Neural cell (in vitro differentiated cells): ENCODE data around the gene RABEP2. TPM values are rescaled to one million over a fixed set of nuclear protein-coding genes. Genes with fewer than 3 reads are reported as not detected.

Experiments used
- H2AFZ ChIP-seq: fragments of 200-600, 300-800 bp; sonication (generic), shearing (Covaris generic); 2 replicates; pipeline ENCODE4 v1.6.0; 2014; ENCODE audit warnings: low read depth, mild to moderate bottlenecking, antibody characterized with exemption, low read length, moderate library complexity
- H3F3A ChIP-seq: fragments of 200-600 bp; shearing (Covaris generic); 2 replicates; pipeline ENCODE4 v1.6.1; 2016; ENCODE audit warnings: mild to moderate bottlenecking, moderate library complexity, mixed read lengths, antibody characterized with exemption, low read length; ENCODE audit not compliant: insufficient read depth, poor library complexity, severe bottlenecking
- H3K27ac ChIP-seq: fragments of 200-600, 300-800 bp; sonication (generic), shearing (Covaris generic); 2 replicates; pipeline ENCODE4 v1.5.1; 2014; ENCODE audit warnings: mild to moderate bottlenecking, low read length, moderate library complexity
- H3K27me3 ChIP-seq: fragments of 300-800, 200-600 bp; sonication (generic), shearing (Covaris generic); 2 replicates; pipeline ENCODE4 v1.6.0; 2014; ENCODE audit warnings: mild to moderate bottlenecking, low read depth, low read length, moderate library complexity; ENCODE audit not compliant: insufficient read depth
- H3K36me3 ChIP-seq: fragments of 300-800, 200-600 bp; sonication (generic), shearing (Covaris generic); 2 replicates; pipeline ENCODE4 v1.5.1; 2014; ENCODE audit warnings: mild to moderate bottlenecking, antibody characterized with exemption, low read length, moderate library complexity; ENCODE audit not compliant: insufficient read depth
- H3K4me2 ChIP-seq: fragments of 300-800, 200-600 bp; sonication (generic), shearing (Covaris generic); 2 replicates; pipeline ENCODE4 v1.6.0; 2014; ENCODE audit warnings: mild to moderate bottlenecking, low read length
- H3K4me3 ChIP-seq: fragments of 300-800, 200-600 bp; sonication (generic), shearing (Covaris generic); 2 replicates; pipeline ENCODE4 v1.5.1; 2014; ENCODE audit warnings: mild to moderate bottlenecking, low read length, moderate library complexity
- H3K79me2 ChIP-seq: fragments of 200-600 bp; shearing (Covaris generic); replicated peaks from 2 replicates; pipeline ENCODE4 v1.6.0; 2014; ENCODE audit warnings: mild to moderate bottlenecking, low read length, moderate library complexity; ENCODE audit not compliant: insufficient read depth
- H3K9ac ChIP-seq: fragments of 300-800, 200-600 bp; sonication (generic), shearing (Covaris generic); 2 replicates; pipeline ENCODE4 v1.6.1; 2016; ENCODE audit warnings: mild to moderate bottlenecking, low read length, mixed read lengths
- H3K9me2 ChIP-seq: fragments of 200-600 bp; shearing (Covaris generic); 2 replicates; pipeline ENCODE4 v1.6.1; 2016; ENCODE audit warnings: mild to moderate bottlenecking, low read length, mixed read lengths; ENCODE audit not compliant: insufficient read depth
- H3K9me3 ChIP-seq: fragments of 200-600, 300-800 bp; sonication (generic), shearing (Covaris generic); 2 replicates; pipeline ENCODE4 v1.6.1; 2016; ENCODE audit warnings: mild to moderate bottlenecking, mixed run types, low read length, moderate library complexity, mixed read lengths
- H4K20me1 ChIP-seq: fragments of 200-600 bp; shearing (Covaris generic); 2 replicates; pipeline ENCODE4 v1.6.1; 2016; ENCODE audit warnings: mild to moderate bottlenecking, mixed run types; ENCODE audit not compliant: insufficient read depth
- CTCF ChIP-seq: fragments of 450-650 bp; IDR thresholded peaks from 2 replicates; pipeline ENCODE4 v1.5.1; 2014; ENCODE audit warnings: antibody characterized with exemption, mild to moderate bottlenecking, moderate library complexity; ENCODE audit not compliant: poor library complexity, severe bottlenecking
- EP300 ChIP-seq: fragments of 450-650 bp; conservative IDR thresholded peaks from 2 replicates; pipeline ENCODE4 v1.6.1; 2014; ENCODE audit warnings: antibody characterized with exemption, mild to moderate bottlenecking, moderate library complexity; ENCODE audit not compliant: poor library complexity, severe bottlenecking
- EZH2 ChIP-seq: fragments of 200-600, 300-800 bp; shearing (Covaris generic), sonication (generic); IDR thresholded peaks from 2 replicates; pipeline ENCODE4 v1.6.1; 2014; ENCODE audit warnings: antibody characterized with exemption, low read length, borderline replicate concordance, mild to moderate bottlenecking; ENCODE audit not compliant: insufficient read depth, poor library complexity, severe bottlenecking
- MXI1 ChIP-seq: fragments of 450-650 bp; conservative IDR thresholded peaks from 2 replicates; pipeline ENCODE4 v1.6.1; 2014; ENCODE audit warnings: antibody characterized with exemption, mild to moderate bottlenecking; ENCODE audit not compliant: poor library complexity, severe bottlenecking
- POLR2AphosphoS5 ChIP-seq: IDR thresholded peaks from 2 replicates; pipeline ENCODE4 v1.6.1; 2012
- RAD21 ChIP-seq: fragments of 450-650 bp; conservative IDR thresholded peaks from 2 replicates; pipeline ENCODE4 v1.6.1; 2014; ENCODE audit warnings: antibody characterized with exemption, mild to moderate bottlenecking, moderate library complexity
- REST ChIP-seq: IDR thresholded peaks from 2 replicates; pipeline ENCODE4 v1.6.1; 2012; ENCODE audit warnings: borderline replicate concordance
- SMC3 ChIP-seq: fragments of 450-650 bp; conservative IDR thresholded peaks from 2 replicates; pipeline ENCODE4 v1.6.1; 2014; ENCODE audit warnings: antibody characterized with exemption, mild to moderate bottlenecking, moderate library complexity; ENCODE audit not compliant: poor library complexity
- TAF1 ChIP-seq: IDR thresholded peaks from 2 replicates; pipeline ENCODE4 v1.6.1; 2012; ENCODE audit warnings: low read depth
- polyA plus RNA-seq: library from polyadenylated mRNA; depleted of rRNA; stranded (reverse); fragments of >200 nt; gene quantifications from 2 replicates; pipeline ENCODE4 v1.2.3, GENCODE V29; 2014

RABEP2 gene
- polyA plus RNA-seq, 1 donor from 2014 or later = 27.5 TPM

DNA sequence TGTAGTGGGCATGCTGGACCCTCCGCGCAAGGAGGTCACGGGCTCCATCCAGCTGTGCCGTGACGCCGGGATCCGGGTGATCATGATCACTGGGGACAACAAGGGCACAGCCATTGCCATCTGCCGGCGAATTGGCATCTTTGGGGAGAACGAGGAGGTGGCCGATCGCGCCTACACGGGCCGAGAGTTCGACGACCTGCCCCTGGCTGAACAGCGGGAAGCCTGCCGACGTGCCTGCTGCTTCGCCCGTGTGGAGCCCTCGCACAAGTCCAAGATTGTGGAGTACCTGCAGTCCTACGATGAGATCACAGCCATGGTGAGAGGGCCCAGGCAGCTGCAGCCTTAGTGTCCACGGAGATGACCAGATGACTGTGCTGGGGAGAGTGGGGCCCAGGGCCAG is 24.4 kb downstream of the RABEP2 start:
- H3K4me3 ChIP-seq = no peak overlapping the region
- H3K9ac ChIP-seq = no peak overlapping the region
- no peaks in the 10 kb centered on the region for H3K27me3 ChIP-seq
- no peaks in the 10 kb centered on the region for H3K79me2 ChIP-seq
- no peaks in the 10 kb centered on the region for H3F3A ChIP-seq
- no peak overlapping the region for H2AFZ ChIP-seq
- no peaks in the 10 kb centered on the region for H3K9me3 ChIP-seq
- H4K20me1 ChIP-seq = no peaks in the 10 kb centered on the region
- H3K9me2 ChIP-seq = no peaks in the 10 kb centered on the region
- no peak overlapping the region for H3K27ac ChIP-seq
- no peaks in the 10 kb centered on the region for H3K36me3 ChIP-seq
- TF ChIP-seq SMC3 (no peak), RAD21 (no peak), REST (no peak), POLR2AphosphoS5 (no peak), MXI1 (no peak), EZH2 (no peak)
- no peak overlapping the region for H3K4me2 ChIP-seq

GRCh38 chr16:28899882-28900590 is 25.0 kb downstream of the RABEP2 start:
- H3K9me3 ChIP-seq = no peaks in the 10 kb centered on the region
- no peak overlapping the region for H2AFZ ChIP-seq
- no peak overlapping the region for H3K4me3 ChIP-seq
- no peaks in the 10 kb centered on the region for H3K36me3 ChIP-seq
- no peak overlapping the region for H3K4me2 ChIP-seq
- H4K20me1 ChIP-seq = no peaks in the 10 kb centered on the region
- no peaks in the 10 kb centered on the region for H3K9me2 ChIP-seq
- TF ChIP-seq MXI1 = no peak
- no peak for TF ChIP-seq EP300
- no peak for TF ChIP-seq RAD21
- no peaks in the 10 kb centered on the region for H3K79me2 ChIP-seq
- no peak overlapping the region for H3K27ac ChIP-seq
- H3K27me3 ChIP-seq = no peaks in the 10 kb centered on the region
- no peak overlapping the region for H3K9ac ChIP-seq
- no peaks in the 10 kb centered on the region for H3F3A ChIP-seq

DNA sequence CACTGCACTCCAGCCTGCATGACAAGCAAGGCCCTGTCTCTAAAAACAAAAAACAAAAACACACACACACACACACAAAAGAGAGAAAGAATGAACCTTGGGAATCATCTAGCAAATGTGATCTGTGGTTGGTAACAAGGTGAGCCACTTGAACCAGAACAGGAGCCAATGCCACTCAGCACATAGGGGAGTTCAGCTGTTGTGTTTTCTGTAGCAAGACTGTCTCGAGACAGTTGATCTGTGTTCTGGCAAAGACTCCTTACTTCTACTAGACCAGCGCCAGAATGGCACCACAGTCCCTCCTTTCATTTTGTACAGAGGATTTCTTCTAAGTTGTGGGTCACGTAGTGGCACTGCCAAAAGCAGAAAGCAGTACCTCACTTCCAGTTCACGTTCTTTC is 26.1 kb downstream of the RABEP2 start:
- Histone ChIP-seq H3K27ac (no peak overlapping the region), H3F3A (no peaks in the 10 kb centered on the region), H2AFZ (no peak overlapping the region), H3K79me2 (no peaks in the 10 kb centered on the region), H4K20me1 (no peaks in the 10 kb centered on the region), H3K27me3 (no peaks in the 10 kb centered on the region), H3K4me3 (no peak overlapping the region), H3K4me2 (no peak overlapping the region), H3K9me2 (no peaks in the 10 kb centered on the region), H3K9ac (no peak overlapping the region), H3K9me3 (no peaks in the 10 kb centered on the region), H3K36me3 (no peaks in the 10 kb centered on the region)
- no peak for TF ChIP-seq CTCF
- no peak for TF ChIP-seq TAF1
- no peak for TF ChIP-seq RAD21
- no peak for TF ChIP-seq EZH2
- TF ChIP-seq REST = no peak
- TF ChIP-seq POLR2AphosphoS5 = no peak
- TF ChIP-seq MXI1 = no peak
- TF ChIP-seq EP300 = no peak
- no peak for TF ChIP-seq SMC3
